Ishikawa (cell line): ENCODE results near the gene PPFIBP2.

Experiments used
- CEBPB ChIP-seq: IDR thresholded peaks from 2 replicates; pipeline ENCODE4 v1.6.1; 2012
- CREB1 ChIP-seq: IDR thresholded peaks from 2 replicates; pipeline ENCODE4 v1.6.1; 2012; ENCODE audit warnings: low read depth
- EGR1 ChIP-seq: IDR thresholded peaks from 2 replicates; pipeline ENCODE4 v1.6.1; 2012
- EP300 ChIP-seq: IDR thresholded peaks from 2 replicates; pipeline ENCODE4 v1.6.1; 2012; ENCODE audit warnings: borderline replicate concordance
- FOXM1 ChIP-seq: IDR thresholded peaks from 2 replicates; pipeline ENCODE4 v1.6.1; 2012; ENCODE audit warnings: low read depth, borderline replicate concordance
- NFIC ChIP-seq: IDR thresholded peaks from 2 replicates; pipeline ENCODE4 v1.6.1; 2012
- RAD21 ChIP-seq: IDR thresholded peaks from 2 replicates; pipeline ENCODE4 v1.6.1; 2012; ENCODE audit warnings: low read depth
- REST ChIP-seq: IDR thresholded peaks from 2 replicates; pipeline ENCODE4 v1.6.1; 2012; ENCODE audit warnings: low read depth, mild to moderate bottlenecking
- TAF1 ChIP-seq: IDR thresholded peaks from 2 replicates; pipeline ENCODE4 v1.6.1; 2012; ENCODE audit warnings: low read depth, mild to moderate bottlenecking
- TCF12 ChIP-seq: IDR thresholded peaks from 2 replicates; pipeline ENCODE4 v1.6.1; 2012; ENCODE audit warnings: low read depth
- TEAD4 ChIP-seq: IDR thresholded peaks from 2 replicates; pipeline ENCODE4 v1.6.1; 2012
- USF1 ChIP-seq: IDR thresholded peaks from 2 replicates; pipeline ENCODE4 v1.6.1; 2012
- YY1 ChIP-seq: IDR thresholded peaks from 2 replicates; pipeline ENCODE4 v1.6.1; 2012; ENCODE audit warnings: low read depth
- ZBTB7A ChIP-seq: IDR thresholded peaks from 2 replicates; pipeline ENCODE4 v1.6.1; 2012; ENCODE audit warnings: low read depth
- TF ChIP-seq, protein P1 (sequence below): IDR thresholded peaks from 2 replicates; pipeline ENCODE4 v1.6.1; 2012

The PPFIBP2 gene

DNA sequence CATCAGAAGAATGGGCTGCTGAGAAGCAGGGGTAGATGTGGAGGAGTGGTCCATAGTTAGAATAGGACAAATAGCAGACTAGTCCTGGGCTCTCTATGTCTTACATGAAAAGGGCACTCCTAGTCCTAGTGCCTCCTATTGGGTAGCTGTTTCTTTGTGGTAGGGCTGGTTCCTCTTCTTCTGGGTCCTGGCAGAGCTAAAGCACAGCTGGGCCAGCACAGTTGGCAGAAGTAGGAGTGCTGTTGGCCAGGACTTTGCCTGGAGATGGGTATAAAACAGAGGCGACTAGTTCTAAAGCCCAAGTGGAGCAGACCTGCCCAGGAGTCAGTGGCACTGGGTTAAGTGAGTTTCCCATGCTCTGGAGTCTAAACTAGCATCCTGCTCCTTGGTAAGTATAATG, 55.2 kb downstream of the PPFIBP2 start:
- no peak for TF ChIP-seq ZBTB7A
- TF ChIP-seq, protein P1, sequence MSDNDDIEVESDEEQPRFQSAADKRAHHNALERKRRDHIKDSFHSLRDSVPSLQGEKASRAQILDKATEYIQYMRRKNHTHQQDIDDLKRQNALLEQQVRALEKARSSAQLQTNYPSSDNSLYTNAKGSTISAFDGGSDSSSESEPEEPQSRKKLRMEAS: no peak
- no peak for TF ChIP-seq TEAD4

- TF ChIP-seq NFIC: no peak
- TF ChIP-seq RAD21: no peak
- TF ChIP-seq TAF1: no peak
- TF ChIP-seq YY1: no peak
- TF ChIP-seq TEAD4: no peak
- TF ChIP-seq CREB1: no peak
- TF ChIP-seq REST: no peak
- TF ChIP-seq, protein P1: no peak
- no peak for TF ChIP-seq FOXM1
- no peak for TF ChIP-seq TCF12
- TF ChIP-seq ZBTB7A: no peak
- no peak for TF ChIP-seq EP300
- no peak for TF ChIP-seq USF1
- TF ChIP-seq EGR1: no peak
- TF ChIP-seq CEBPB: no peak
These were observed 56.4 kb downstream of the PPFIBP2 start for GRCh38 chr11:7570241-7570640.

GRCh38 chr11:7570938-7571521, 57.2 kb downstream of the PPFIBP2 start:
- TF ChIP-seq USF1 (no peak), TCF12 (no peak), ZBTB7A (no peak), CEBPB (no peak), REST (no peak), FOXM1 (no peak)
- TF ChIP-seq, protein P1: no peak

GRCh38 chr11:7571640-7572000, 57.8 kb downstream of the PPFIBP2 start:
- TF ChIP-seq RAD21 (peak; percentile 98), ZBTB7A (no peak), NFIC (no peak), USF1 (no peak)

- no peak for TF ChIP-seq CEBPB
- TF ChIP-seq, protein P1: no peak
- TF ChIP-seq TEAD4: no peak
- no peak for TF ChIP-seq NFIC
- no peak for TF ChIP-seq TAF1
- no peak for TF ChIP-seq CREB1
- no peak for TF ChIP-seq FOXM1
- TF ChIP-seq ZBTB7A: no peak
- no peak for TF ChIP-seq REST
- no peak for TF ChIP-seq EP300
- no peak for TF ChIP-seq EGR1
- no peak for TF ChIP-seq USF1
- TF ChIP-seq TCF12: no peak
- TF ChIP-seq RAD21: no peak
- TF ChIP-seq YY1: no peak
These were observed 58.4 kb downstream of the PPFIBP2 start for GRCh38 chr11:7572001-7572712.
